DMS 273 (cell line): Measurements from ENCODE around the gene MUCL3.
A peak's percentile ranks its signal among the peaks of the same experiment; 100 is the strongest.
"Not testable (repeated sequence)": the region's sequence is repeated elsewhere in the genome, so short reads cannot be mapped to it uniquely, and the experiment has no call there.

Source experiments
- DNase-seq: peaks from one replicate; lab custom pipeline; 2025; ENCODE audit not compliant: unreplicated experiment; lab: John Stamatoyannopoulos, UW

The MUCL3 gene

DNA sequence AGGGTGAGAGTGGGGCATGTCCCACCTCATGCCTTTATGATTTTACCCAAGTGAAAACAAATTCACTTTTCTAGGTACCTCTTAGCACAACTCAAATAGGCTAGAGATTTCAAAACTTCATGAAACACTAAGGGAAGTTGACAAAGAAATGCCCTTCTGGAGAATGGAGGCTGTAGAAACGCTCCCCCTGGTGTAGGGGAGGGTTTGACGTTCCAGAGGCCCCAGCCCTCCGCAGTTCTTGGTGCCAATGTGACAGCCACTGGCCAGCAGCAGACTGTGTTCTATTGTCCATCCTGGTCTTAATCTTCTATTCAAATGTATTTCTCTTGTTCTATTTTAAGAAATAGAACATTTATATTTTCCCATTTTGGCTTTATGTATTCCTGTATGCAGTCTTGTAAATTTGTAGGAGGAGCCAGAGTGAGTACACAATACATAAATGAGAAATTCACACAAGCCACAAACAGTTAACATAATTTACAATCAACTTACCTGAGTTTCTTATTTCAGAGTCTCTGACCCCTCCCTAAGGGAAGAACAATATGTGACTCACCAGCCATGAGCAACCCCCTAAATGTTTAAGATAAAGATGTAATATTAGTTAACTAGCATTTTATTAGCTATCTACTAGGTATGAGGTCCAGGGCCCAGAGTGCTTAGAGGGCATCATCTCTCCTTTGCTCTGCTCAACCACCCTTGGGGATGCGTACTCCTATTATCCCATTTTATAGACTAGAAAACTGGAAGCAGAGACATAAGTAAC, 33.9 kb downstream of the MUCL3 start:
- DNase-seq, result no peak

- no peak for DNase-seq
Measured at GRCh38 chr6:30979141-30979540, 38.4 kb downstream of the MUCL3 start.

GRCh38 chr6:30979690-30980089, 38.9 kb downstream of the MUCL3 start:
- DNase-seq, result no peak

- DNase-seq, result peak; percentile 55
Measured at GRCh38 chr6:30981942-30982772, 41.4 kb downstream of the MUCL3 start.

- DNase-seq, result no peak
Measured at GRCh38 chr6:30983439-30983838, 42.7 kb downstream of the MUCL3 start, which contains the start of gene MUC21. Gene MUC21, plus strand, starts transcription at chr6:30983718. Its CDS starts 241 bp downstream, at chr6:30983959.

DNA sequence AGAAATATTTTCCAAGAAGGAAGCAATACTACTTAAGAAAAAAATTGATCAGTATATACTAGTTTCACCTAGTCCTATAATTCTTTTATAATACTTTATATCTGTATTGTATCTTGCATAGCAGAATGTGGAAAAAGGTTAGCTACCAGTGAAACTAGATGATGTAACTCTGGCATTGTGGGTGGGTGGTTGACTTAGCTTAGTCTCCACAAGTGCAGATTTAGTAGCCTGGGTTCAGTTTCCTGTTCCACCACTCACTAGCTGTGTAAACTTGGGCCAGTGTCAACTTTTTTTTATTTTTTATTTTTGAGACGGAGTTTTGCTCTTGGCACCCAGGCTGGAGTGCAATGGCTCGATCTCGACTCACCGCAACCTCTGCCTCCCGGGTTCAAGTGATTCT, 44.7 kb downstream of the MUCL3 start:
- no peak for DNase-seq

- DNase-seq, result no peak
Measured at GRCh38 chr6:30987304-30987703, 46.5 kb downstream of the MUCL3 start.

DNA sequence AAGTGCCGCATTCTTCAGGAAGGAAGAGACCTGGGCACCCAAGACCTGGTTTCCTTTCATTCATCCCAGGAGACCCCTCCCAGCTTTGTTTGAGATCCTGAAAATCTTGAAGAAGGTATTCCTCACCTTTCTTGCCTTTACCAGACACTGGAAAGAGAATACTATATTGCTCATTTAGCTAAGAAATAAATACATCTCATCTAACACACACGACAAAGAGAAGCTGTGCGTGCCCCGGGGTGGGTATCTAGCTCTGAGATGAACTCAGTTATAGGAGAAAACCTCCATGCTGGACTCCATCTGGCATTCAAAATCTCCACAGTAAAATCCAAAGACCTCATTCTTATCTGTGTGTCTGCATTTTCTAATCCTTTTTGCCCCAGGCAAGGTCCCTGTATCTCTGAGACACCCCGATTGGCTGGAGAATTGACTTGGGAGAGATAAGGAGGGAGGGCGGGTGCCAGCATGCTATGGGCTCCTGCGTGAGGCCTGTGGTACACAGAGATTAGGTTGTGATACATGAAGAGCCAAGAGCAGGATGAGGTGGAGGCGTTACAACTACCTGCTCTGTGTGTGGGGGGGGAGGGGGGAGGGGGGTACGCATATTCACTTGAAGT, 47.5 kb downstream of the MUCL3 start:
- no peak for DNase-seq

DNA sequence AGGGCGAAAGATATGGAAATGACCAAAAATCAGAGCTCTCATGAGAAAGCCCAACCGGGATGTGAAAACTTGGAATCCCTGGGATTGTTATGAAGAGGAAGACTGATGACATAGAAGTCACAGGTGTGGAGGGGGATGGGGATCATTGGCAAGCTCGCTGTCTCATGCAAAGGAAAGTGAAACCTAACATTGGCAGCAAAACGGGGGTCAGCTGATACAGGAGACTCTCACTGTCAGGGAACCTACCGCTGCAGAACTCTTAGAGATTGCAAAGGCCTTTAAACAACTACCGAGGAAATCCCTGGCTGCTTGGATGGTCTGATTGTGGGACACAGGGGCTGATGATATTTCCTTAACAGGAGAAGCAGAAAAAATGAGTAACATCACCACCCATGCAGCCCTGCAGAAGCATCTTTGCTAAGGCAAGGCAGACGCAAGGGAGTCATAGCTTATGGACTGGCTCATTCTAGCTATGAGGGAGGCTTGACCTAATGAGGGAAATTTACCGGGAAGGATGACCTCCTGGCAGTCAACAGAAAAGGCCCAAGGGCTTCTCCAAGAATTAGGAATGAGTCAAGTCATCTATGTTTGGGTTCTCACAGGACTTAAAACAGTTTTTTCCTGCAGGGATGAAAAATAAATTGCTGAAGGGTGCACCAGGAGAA, 49.8 kb downstream of the MUCL3 start:
- no peak for DNase-seq

DNA sequence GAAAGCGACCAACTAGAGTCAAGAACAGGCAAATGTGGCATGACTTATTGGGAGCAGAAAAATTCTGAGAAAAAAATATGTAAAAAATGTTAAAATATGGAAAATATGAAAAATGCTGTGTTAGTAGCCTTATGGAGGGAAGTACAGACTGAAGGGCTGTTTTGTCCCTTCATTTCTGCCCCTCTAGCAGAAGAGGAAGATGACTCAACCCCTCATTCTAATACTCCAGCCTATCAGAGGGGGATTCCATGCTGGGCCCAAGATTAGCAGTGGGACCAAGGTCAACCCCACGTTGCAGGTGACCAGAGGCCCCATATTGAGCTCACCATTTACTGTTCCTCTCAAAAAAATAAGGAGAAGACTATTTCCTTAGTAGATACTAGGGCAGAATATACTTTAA, 51.1 kb downstream of the MUCL3 start:
- no peak for DNase-seq

DNA sequence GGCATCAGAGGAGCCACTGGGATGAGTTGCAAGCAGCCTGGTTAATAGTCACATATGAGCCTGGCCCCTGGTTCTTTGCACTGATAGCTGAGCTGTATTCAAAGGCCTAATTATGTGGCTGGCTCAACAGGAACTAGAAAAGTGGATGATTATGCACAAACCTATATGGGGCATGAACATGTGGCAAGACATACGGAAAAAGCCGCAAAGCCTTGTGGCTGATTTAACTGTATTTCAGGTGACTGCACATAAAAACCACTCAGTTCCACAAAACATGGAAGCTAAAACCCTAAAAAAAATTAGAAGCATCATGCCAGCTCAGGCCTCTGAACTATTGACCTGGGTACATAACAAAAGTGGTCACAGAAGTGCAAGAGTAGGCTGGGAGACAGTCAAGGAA, 56.5 kb downstream of the MUCL3 start:
- DNase-seq, result no peak

DNA sequence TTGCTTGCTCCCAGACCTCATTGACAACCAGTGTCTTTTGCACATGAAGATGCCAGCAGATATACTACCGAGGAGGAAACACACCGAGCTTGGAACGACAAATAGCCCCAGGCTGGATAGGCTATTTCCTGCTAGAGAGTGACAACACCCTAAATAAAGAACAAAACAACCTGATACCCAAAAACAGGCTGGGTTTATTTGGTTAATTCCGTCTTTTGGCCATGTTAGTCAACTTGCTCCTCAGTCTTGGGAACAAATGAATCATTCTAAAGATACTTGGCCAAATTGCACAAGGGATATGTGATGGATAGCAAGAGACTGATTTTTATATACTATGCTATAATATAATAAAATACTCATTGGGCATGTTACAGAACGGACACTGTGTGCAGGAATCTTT, 58.0 kb downstream of the MUCL3 start:
- no peak for DNase-seq

DNA sequence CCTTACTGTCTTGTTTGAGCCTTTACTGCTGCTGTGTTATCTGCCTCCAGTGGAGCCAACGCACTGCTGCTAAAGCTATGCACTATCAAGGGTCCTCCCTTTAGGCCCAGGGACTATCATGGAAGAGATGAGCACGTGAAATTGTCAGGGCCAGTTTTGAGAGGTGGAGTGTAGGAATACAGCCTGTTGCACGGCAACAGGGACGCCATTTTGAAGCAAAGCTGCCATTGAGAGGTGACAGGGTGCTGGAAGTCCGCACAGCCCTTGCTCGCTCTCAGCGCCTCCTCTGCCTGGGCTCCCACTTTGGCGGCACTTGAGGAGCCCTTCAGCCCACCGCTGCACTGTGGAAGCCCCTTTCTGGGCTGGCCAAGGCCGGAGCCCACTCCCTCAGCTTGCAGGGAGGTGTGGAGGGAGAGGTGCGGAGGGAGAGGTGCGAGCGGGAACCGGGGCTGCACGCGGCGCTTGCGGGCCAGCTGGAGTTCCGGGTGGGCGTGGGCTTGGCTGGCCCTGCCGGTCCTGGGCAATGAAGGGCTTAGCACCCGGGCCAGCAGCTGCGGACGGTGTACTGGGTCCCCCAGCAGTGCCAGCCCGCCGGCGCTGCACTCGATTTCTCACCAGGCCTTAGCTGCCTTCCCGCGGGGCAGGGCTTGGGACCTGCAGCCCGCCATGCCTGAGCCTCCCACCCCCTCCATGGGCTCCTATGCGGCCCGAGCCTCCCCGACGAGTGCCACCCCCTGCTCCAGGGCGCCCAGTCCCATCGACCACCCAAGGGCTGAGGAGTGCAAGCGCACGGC, 59.5 kb downstream of the MUCL3 start:
- not testable (repeated sequence) for DNase-seq

GRCh38 chr6:31001281-31001888, 60.6 kb downstream of the MUCL3 start:
- no peak for DNase-seq

DNA sequence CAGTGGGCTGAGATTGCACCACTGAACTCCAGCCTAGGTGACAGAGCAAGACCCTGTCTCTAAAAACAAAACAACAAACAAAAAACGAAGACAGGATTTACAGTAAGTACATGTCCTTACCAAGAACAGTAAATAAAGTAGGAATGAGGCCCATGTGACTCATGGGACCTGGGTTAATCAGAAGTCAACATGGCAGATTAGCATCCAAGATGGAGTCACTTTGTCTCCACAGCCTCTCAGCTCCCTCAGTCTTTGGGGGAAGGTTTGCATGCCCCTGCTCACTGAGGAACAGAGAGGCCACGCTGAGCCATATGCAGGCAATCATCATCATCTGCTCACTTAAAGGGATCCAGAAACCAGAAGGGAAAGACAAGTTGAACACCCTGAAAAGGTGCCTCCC, 61.7 kb downstream of the MUCL3 start:
- DNase-seq, result no peak
